ENCODE data around the gene PTPRN2.

- TF ChIP-seq CTCF (conservative IDR thresholded peaks at IDR 0.05; ENCODE audit: low read length) (no peak), EZH2phosphoT487 (IDR thresholded peaks at IDR 0.05; ENCODE audit: borderline replicate concordance, low read depth, low read length) (no peak)
Observed at GRCh38 chr7:158620839-158621441, 33.3 kb upstream of the PTPRN2 start.

All from OCI-LY7 (cell line).